ENCODE results near the gene MTUS2. TPM values are rescaled to one million over a fixed set of nuclear protein-coding genes. Genes with fewer than 3 reads are reported as not detected.

The MTUS2 gene
- total and polyA plus RNA-seq, 9 of the 15 experiments (the other 6 are each of a cell fraction or from before 2014, with no cell fraction given), result 0.01 to 0.28 (median 0.06) TPM; not detected in 1

DNA sequence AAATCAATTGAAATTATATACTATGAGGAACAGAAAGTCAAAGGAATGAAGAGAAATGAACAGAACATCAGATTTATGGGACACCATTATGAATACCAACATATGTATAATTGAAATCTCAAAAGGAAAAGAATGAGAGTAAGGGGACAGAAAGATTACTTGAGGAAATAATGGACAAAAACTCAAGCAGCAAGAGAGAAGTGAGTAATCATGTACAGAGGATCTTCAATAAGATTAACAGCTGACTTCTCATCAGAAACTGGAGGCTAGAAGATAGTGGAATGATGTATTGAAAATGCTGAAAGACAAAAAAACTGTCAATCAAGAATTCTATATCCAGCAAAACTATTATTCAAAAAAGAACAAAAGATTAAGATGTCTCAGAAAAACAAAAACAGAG is 10.4 kb downstream of the MTUS2 start:
- no peaks in the 10 kb centered on the region for H3K27me3 ChIP-seq (ENCODE audit: control insufficient read depth in 2 of 2, insufficient read depth in 2 of 2, low read length in 2 of 2)
- DNase-seq (ENCODE audit: extremely low read depth in 1 of 4, low spot score in 3 of 4) (no peak), FAIRE-seq (no peak), ATAC-seq (no peak)
- no peaks in the 10 kb centered on the region; the same call in 1 of the 2 replicates for H3K9me3 ChIP-seq (replicated peaks; ENCODE audit: control insufficient read depth, insufficient read depth, low read depth, low read length)
- no peaks in the 10 kb centered on the region for H3K4me1 ChIP-seq (replicated peaks in 1 of 2; ENCODE audit: control insufficient read depth in 2 of 2, insufficient read depth in 2 of 2, low read length in 2 of 2)
- no peaks in the 10 kb centered on the region for H3K9me1 ChIP-seq (ENCODE audit: control insufficient read depth, insufficient read depth, low read length)
- peak; percentile 57; the same call in 1 of the 2 replicates for TF ChIP-seq TRIM28 (IDR thresholded peaks at IDR 0.05)
- no peak for TF ChIP-seq SAFB (IDR thresholded peaks at IDR 0.05; ENCODE audit: borderline replicate concordance, low read depth, low read length)
- no peak overlapping the region for H3K4me3 ChIP-seq
- H3K27ac ChIP-seq (ENCODE audit: extremely low read depth, low read depth, low read length), result no peak overlapping the region
- no peaks in the 10 kb centered on the region for H4K20me1 ChIP-seq (replicated peaks; ENCODE audit: control insufficient read depth, insufficient read depth, low read length)
- intact Hi-C loops (cut with micrococcal nuclease) (no loop called here), in situ Hi-C loops (cut with MboI) (no loop called here)
- no peak overlapping the region for H3K4me2 ChIP-seq (ENCODE audit: insufficient read depth, low read length)
- H3K9ac ChIP-seq (ENCODE audit: insufficient read depth in 1 of 2, low read depth in 2 of 2, low read length in 2 of 2), result no peak overlapping the region
- no TSS peak for BruUV-seq (replicated peaks)
- no peaks in the 10 kb centered on the region for H3K79me2 ChIP-seq (ENCODE audit: control insufficient read depth, insufficient read depth, low read length)
- no peaks in the 10 kb centered on the region for H3K36me3 ChIP-seq (ENCODE audit: control insufficient read depth, insufficient read depth, low read length)
- ChIA-PET POLR2A (no interaction called here), CTCF (ENCODE audit: low intra/inter-chr PET ratio) (no interaction called here)
- H2AFZ ChIP-seq (ENCODE audit: low read depth, low read length), result no peak overlapping the region

DNA sequence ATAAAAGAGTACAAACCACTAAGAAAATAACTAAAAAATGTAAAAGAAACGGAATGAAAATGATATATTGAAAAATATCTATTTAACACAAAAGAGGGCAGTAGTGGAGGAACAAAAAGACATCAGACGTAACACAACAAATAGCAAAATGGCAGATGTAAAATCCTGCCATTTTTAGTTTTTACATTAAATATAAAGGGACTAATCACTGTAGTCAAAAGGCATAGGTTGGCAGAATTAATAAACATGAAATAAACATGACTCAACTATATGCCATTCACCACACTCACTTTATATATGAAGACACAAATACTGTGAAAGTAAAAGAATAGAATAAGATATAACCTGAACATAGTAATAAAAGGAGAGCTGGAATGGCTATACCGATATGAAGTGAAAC is 11.0 kb downstream of the MTUS2 start:
- H3K27ac ChIP-seq (ENCODE audit: extremely low read depth, low read depth, low read length), result no peak overlapping the region
- no TSS peak for BruUV-seq (replicated peaks)
- no peak overlapping the region for H3K4me3 ChIP-seq
- no peaks in the 10 kb centered on the region for H3K79me2 ChIP-seq (ENCODE audit: control insufficient read depth, insufficient read depth, low read length)
- ChIA-PET POLR2A (no interaction called here), CTCF (ENCODE audit: low intra/inter-chr PET ratio) (no interaction called here)
- no peaks in the 10 kb centered on the region for H3K9me1 ChIP-seq (ENCODE audit: control insufficient read depth, insufficient read depth, low read length)
- H3K4me2 ChIP-seq (ENCODE audit: insufficient read depth, low read length), result no peak overlapping the region
- WGBS (ENCODE audit: insufficient coverage, low coverage, missing lambda C conversion rate), result 0% methylated on average over 3 of the region's 3 CpGs
- H3K9me3 ChIP-seq (replicated peaks; ENCODE audit: control insufficient read depth, insufficient read depth, low read depth, low read length), result no peaks in the 10 kb centered on the region; the same call in 1 of the 2 replicates
- TF ChIP-seq SMC3 (conservative IDR thresholded peaks at IDR 0.05; ENCODE audit: insufficient read depth, low read depth, low read length) (no peak), ZNF507 (tag; conservative IDR thresholded peaks at IDR 0.05) (peak; percentile 93)
- TF ChIP-seq, protein P1, sequence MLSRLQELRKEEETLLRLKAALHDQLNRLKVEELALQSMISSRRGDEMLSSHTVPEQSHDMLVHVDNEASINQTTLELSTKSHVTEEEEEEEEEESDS (CRISPR knock-in tag; IDR thresholded peaks at IDR 0.05), result no peak
- no peak for ATAC-seq
- no peak overlapping the region for H2AFZ ChIP-seq (ENCODE audit: low read depth, low read length)
- no peaks in the 10 kb centered on the region for H3K4me1 ChIP-seq (replicated peaks in 1 of 2; ENCODE audit: control insufficient read depth in 2 of 2, insufficient read depth in 2 of 2, low read length in 2 of 2)
- no peak overlapping the region for H3K9ac ChIP-seq (ENCODE audit: insufficient read depth in 1 of 2, low read depth in 2 of 2, low read length in 2 of 2)
- H3K36me3 ChIP-seq (ENCODE audit: control insufficient read depth, insufficient read depth, low read length), result no peaks in the 10 kb centered on the region
- intact Hi-C loops (cut with micrococcal nuclease) (no loop called here), in situ Hi-C loops (cut with MboI) (no loop called here)
- no peak for DNase-seq (ENCODE audit: extremely low read depth in 1 of 4, low spot score in 3 of 4)
- FAIRE-seq, result no peak
- no peaks in the 10 kb centered on the region for H4K20me1 ChIP-seq (replicated peaks; ENCODE audit: control insufficient read depth, insufficient read depth, low read length)
- H3K27me3 ChIP-seq (ENCODE audit: control insufficient read depth in 2 of 2, insufficient read depth in 2 of 2, low read length in 2 of 2), result no peaks in the 10 kb centered on the region

Measured in K562 (cell line).